HG03460 (cell line): Measurements from ENCODE around the gene GLTP.
"Not testable (repeated sequence)": the region's sequence is repeated elsewhere in the genome, so short reads cannot be mapped to it uniquely, and the experiment has no call there.

Source experiments
- ATAC-seq: cut with Tn5 transposase; IDR thresholded peaks from one replicate; pipeline ENCODE4 v1.9.1; 2021; ENCODE audit not compliant: unreplicated experiment

GLTP gene

DNA sequence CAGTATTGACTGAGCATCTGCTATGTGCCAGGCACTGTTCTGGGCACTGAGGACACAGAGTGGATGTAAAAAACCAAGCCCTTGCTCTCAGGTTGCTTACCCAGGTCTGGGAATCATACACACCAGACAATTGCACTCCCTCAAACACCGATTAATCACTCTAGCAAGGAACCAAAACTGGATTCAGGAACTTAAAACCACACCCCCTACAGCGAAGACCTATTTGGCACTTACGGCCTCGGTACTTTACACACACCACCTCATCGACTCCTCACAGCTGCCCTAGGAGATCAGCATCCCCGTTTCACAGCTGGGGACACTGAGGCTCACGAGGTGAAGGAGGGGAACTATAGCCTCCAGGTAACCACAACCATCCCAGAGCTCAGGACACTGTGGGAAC, 1.6 kb downstream of the GLTP start:
- ATAC-seq = no peak

DNA sequence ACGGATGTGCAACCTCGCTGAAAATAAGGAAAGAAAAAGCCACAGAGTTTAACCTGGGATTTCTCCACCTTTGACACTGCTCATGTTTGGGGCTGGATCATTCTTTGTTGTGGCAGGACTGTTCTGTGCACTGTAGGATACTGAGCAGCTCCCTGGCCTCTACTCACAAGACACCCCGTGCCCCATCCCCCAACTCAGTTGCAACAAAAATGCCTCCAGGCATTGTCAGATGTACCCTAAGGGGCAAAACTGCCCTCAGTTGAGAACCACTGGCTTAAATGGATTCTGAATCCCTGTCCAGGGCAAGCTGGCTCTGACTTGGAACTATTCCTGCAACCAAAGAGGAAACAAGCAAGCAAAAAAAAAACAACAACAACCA, 2.1 kb downstream of the GLTP start:
- no peak for ATAC-seq

DNA sequence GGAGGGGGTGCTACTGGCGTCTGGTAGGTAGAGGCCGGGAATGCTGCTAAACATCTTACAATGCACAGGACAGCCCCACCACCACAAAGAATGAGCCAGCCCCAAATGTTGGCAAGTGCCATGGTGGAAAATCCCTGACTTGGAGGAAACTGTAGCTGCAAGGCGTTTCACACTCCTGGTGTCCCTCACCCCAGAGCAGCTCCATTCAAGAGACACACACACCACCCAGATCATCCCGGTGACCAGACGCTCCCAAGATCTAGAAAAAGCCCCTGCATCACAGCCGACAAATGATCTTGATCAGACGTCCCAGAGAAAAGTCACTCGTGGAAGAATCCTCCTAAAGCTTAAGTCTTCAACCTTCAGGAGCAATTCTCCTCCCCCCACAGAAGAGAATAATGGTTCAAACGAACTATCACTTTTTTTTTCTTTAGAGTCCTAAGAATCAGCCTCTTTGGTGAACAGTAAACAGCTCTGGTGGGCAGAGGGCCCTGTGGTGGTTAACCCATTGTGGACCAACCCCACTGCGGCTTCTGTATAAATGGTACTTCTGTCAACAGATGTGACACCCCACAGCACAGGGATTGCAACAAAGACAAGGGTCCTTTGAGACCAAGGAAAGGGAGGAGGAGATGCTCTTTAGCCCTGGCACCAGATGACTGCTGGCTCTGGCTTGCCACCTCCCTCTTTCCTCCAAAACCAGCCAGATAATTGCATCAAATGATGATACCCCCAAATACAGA, 2.7 kb downstream of the GLTP start:
- no peak for ATAC-seq

DNA sequence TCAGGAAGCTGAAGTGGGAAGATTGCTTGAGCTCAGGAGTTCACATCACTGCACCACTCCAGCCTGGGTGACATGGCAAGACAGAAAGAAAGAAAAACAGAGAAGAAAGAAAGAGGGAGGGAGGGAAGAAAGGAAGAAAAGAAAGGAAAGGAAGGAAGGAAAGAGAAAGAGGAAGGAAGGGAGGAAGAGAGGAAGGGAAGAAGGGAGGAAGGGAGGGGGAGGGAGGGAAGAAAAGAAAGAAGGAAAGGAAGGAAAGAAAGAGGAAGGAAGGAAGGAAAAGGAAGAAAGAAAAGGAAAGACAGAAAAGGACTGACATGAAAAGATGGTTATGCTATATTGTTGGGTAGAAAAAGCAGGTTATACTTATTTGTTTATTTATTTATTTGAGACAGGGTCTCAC, 3.9 kb downstream of the GLTP start:
- ATAC-seq = no peak

DNA sequence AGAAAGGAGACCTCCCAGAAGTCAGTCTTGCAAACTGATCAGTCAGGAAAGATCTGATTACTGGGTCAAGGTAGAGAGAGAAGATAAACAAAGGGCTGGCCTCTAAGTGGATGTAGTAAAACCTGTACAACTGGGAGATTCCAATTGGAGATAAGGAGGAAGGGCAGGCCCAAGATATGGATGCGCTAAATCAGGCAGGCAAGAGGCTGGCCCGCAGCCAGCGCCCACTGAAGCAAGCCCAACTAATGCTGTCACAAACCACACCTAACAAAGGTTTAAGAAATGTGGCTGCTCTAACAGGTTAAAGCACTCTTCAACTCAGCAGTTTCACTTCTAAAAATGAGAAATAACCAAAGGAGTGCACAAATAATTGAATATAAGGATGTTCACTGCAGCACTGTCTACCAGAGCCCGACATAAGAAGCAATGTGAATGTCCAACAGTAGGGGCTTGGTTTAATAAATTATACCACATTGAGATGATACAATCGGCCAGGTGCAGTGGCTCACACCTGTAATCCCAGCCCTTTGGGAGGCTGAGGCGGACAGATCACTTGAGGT, 4.7 kb downstream of the GLTP start:
- ATAC-seq = no peak

DNA sequence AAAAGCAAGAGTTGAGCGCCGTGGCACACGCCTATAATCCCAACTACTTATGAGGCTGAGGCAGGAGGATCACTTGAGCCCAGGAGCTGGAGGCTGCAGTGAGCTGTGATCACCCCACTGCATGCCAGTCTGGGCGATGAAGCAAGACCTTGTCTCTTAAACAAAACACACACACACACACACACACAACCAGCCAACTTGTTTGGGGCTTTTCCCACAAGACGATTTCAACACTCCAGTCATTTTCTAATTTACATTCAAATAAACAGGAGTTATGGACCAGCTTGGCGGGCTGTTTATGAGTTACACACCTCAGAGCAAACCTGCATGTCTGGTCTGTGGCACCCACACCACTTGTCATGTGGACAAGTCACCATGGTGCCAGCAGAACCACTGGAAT, 6.7 kb downstream of the GLTP start:
- no peak for ATAC-seq

DNA sequence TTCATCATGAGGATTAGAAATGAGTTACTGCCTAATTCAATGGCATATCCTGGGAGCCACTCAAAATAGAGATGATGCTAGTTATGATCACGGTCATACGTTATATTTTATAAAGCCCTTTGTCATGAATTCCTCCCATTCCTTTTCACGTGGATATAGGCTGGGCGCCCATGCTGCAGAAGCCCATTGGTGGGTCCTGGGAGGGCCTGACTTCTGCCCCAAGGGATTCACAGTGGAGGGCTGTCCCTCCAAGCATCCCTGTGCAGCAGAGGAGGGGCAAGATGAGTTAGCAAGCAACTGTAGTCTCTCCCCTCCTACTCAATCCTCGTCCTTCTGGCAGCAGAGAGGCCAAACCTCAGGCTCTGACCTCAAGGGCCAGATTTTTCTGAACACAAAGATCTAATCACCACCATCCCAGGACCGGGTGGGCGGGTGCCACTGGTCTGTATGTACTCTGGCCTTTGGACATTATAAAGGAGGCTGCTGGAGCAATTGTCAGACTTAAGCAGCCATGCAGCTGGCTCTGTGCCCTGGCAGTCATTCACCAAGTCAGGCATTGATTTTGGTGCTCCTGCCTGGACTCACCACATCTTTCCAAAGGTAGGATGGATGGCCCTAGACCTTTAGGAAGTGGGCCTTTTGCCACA, 8.6 kb downstream of the GLTP start:
- no peak for ATAC-seq

DNA sequence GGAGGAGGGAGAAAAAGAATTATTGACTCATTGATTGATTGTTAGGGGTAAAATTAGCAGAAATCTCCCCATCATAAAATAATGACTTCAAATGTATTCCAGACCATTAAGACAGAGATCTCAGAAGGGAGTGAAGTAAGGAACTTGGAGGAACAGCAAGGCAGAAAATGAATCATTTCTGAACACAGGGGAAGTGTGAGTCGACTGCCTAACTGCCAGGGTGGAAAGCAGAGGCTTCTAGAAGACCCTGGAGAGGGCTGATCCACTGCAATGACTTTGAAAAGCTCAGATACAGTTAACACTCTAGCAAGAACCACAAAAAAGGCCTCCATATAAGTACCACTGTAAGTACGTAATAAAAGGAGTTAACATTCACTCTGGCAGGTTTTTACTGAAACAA, 9.7 kb downstream of the GLTP start:
- ATAC-seq = no peak

DNA sequence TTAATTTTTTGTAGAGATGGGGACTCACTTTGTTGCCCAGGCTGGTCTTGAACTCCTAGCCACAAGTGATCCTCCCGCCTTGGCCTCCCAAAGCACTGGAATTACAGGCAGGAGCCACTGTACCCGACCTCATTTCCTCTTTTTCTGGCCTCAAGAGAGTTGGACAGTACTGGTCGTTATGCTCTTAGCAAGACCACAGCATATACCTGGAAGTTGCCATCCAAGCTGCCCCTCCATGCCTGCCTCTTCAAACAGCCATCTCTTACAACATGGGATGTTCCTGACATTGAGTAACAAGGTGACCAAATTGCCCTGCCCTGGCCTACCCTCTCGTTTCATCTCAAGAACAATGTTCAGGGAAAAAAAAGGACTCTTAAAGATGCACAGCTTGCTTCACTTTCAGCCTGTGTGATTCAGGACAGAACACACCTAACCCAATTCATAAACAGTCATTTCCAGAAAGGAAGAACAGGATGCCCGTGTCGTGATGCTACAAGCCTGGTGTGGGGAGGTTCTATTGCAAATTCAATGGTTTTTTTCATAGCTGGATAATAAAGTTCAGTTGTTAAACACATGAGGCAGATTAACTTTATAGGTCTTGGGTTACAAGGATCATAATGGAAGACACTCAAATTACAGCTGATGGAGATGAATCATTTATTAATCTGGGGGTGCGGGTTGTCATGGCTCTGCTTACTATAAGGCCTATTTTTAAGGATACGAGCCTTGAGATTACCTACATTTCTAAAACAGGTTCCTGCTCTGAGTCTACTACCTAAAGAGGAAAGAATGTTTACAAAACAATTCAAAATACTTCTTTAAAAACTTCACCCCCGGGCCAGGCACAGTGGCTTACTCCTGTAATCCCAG, 11.9 kb downstream of the GLTP start:
- ATAC-seq = no peak

DNA sequence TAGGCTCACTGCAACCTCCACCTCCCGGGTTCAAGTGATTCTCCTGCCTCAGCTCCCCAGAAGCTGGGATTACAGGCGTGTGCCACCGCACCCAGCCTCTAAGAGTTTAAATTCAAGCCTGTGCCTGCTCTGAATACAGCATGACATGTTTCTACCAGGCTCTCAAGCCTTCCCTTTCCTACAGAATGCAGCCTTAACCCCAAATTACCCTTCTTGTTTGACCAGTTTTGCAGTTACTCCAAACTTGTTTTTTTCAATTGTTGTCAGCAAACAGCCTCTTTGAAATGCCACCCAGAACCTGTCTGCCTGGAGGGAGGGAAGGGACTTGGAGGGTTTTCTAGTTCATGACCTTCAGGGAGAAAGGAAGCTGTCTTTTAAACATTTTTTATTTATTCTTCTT, 15.4 kb downstream of the GLTP start:
- ATAC-seq = no peak

DNA sequence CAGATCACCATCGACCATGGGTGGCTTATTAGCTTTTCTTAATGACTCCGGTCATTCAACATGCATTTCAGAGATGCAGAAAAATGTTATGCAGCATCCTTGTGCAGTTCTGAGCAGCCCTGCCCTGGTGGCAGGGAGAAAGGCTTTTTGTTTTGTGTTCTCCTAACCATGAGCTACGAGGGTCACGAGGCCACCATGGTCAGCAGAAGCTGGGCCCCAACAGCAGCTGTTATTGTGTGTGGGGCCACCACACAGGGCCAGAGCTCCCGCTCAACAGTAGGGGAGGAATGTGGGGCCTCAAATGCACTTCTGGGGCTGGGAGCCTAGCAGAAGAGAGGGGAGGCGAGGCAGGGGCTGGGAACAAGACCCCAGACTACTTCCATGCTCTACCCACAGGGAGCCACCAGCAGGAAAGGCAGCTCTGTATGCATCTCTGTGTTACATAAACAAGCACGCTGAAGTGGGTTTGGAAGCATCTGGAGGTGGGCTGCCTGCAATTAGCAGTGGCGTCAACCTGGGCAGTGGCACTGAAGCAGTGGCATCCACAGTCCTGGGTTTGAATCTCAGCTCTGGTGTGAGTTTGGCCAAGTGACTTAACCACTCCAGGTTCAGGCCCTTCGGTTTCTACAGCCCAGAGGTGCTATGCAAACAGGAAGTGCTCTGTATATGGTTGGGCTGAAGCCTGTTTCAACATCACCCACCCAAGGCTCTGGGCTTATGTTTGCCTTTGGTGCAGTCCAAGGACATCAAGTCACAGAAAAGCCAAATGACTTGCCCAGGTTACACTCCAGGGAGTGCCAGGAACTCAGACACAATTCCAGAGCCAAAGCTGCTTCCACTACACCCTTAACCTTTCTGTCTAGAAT, 16.3 kb downstream of the GLTP start:
- no peak for ATAC-seq

DNA sequence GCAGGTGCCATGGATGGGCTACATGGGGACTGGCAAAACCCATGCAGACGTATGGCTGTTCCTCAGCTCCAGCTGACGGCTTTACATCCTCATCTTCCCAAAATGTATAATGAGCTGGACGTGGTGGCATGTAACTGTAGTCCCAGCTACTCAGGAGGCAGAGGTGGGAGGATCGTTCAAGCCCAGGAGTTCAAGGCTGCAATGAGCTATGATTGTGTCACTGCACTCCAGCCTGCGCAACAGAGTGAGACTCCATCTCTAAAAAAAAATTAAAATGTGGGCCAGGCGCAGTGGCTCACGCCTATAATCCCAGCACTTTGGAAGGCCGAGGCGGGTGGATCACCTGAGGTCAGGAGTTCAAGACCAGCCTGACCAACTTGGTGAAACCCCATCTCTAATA, 17.9 kb downstream of the GLTP start:
- not testable (repeated sequence) for ATAC-seq

DNA sequence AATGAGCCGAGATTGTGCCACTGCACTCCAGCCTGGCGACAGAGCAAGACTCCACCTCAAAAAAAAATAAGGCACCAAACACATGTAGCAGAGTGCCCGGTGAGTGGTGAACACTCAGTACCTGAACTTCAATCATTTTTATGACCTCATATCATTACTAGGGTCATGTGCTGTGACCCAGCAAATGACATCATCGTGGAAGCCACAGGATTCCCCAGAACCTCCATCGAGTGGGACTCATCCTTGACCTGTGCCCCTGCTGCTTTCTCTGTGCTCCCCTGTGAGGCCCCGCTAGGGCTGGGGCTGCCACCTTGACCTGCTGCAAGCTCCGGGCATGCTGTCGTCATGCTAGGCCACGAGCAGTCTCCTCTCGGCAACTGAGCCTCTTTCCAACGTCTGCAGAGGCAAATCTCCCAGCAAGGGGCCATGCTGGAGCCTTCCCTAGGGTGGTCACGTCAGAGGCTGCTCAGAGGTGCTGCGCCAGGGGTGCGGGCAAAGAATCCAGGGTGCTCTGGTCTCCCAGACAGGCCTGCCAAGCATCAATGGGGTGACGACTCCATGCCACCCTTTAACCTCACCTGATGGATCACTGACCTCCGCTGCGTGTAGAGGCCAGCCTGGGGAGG, 18.5 kb downstream of the GLTP start:
- no peak for ATAC-seq

DNA sequence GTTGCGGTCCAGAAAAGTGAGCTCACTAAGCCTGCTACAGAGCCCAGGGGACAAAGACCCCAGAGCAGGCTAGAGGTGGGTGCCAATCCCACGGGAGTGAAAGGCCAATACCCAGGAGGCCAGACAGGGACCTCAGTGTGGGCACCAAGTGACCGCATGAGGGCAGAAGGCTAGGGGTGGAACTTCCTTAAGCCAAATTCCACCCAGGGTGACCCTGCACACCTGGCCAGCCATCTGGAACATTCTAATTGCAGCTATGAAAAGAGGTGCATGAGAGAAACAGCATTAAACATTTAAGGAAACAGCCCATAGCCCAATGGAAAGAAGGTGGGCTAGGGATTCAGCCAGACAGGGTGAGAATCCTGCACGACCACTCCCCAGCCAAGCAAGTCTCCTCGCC, 19.4 kb downstream of the GLTP start:
- ATAC-seq = no peak

DNA sequence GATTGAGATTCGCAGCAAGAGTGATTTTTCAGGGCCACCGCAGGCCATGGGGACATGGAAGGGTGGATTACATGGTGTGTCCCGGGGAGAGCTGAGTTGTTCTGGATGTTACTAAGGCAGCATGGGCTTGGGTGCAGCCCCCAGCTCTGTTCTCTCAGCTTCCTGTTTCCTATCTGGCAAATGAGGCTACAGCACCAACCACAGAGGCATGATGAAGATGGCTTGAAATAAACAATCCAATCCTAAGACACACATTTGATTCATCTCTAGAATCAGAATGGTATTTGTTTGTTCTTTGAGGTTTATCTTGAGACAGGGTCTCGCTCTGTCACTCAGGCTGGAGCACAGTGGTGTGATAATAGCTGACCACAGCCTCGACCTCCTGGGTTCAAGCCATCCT, 21.6 kb downstream of the GLTP start:
- no peak for ATAC-seq

DNA sequence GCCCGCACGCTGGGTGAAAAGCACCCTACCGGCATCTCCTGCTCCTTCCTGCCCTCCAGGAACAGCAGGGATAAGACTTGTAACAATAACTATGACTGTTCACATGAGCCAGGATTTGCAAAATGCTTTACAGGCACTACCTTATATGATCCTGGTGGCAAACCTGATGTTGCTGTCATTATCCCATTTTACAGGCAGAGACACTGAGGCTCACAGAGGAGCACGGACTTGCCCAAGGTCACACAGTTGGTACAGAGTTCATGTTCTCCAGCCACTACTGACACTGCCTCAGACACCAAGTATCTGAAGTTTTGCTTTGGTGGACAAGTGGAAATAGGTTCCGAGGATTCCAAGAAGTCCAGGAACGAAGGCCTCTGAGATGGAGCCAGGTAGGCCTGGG, 22.6 kb downstream of the GLTP start:
- no peak for ATAC-seq

DNA sequence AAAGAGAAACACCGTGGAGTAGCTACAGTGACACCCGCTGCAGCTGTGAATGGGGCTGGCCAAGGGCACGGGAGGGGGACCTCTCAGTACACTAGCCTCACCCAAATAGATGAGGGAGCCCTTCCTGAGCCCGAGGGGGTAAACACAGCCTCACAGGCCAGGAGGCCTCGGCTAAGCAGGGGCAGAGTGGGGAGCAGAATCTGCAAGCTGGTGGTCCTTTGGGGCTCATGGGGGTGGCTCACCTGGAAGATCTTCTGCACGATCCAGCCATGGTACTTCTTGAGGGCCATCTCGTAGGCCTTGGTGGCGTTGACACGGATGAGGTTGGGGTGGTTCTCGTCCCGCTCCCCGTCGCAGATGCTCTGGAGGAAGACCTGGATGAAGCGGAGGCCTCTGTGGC, 25.0 kb downstream of the GLTP start:
- ATAC-seq = no peak

DNA sequence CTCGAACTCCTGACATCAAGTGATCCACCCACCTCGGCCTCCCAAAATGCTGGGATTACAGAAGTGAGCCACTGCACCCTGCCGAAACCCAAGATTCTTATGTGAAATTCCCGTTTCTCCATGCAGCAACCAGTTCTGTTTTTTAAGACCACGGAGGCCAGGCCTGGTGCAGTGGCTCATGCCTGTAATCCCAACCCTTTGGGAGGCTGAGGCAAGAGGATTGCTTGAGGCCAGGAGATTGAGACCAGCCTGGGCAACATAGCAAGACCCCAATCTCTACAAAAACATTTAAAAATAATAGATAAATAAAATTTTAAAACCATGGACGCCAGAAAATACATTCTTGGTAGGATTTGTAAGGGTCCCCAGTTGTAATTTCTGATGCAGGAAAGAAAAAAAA, 29.8 kb downstream of the GLTP start:
- not testable (repeated sequence) for ATAC-seq

DNA sequence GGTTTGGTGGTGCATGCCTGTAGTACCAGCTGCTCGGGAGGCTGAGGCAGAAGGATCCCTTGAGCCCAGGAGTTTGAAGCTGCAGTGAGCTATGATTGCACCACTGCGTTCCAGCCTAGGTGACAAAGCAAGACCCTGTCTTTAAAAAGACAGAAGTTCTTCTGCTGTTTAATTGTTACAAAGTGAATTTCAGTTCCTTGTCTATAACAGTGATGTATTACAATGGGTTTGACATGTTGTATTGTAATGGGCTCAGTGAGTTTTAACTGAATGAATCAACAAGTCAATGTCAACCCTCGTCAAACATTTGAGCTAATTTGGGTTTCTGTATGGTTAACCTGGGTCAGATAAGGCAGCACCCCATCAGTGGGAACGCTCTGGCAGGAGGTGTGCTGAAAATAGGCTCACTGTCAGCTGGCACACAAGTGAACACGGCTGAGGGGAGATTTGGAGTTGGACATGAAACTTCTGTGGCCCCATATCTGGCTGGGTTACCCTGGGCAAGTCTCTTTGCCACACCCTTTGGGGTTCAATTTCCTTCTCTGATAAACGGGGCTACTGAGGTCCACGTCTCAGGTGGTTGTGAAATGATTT, 33.1 kb downstream of the GLTP start:
- no peak for ATAC-seq

DNA sequence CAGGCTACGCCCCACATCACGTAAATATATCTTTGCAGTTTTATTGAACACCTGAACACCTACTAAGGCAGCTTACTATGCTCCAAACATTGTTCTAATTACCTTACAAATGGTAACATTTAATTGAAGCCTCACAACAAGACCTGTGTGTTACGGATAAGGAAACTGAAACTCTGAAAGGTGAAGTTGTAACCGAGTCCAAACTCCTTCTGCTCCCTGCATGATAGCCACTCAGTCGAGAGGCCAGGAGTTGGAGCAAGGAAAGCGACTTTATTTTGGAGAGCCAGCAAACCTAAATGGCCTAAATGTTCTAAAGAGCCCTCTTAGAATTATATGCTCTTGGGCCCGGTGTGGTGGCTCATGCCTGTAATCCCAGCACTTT, 34.5 kb downstream of the GLTP start:
- ATAC-seq = no peak
